Activated T-cell treated with anti-CD3 and anti-CD28 coated beads, Interleukin-2, amount 50 U/mL, for 4 hours (primary cell): ENCODE results near the gene FAM89B. TPM values are rescaled to one million over a fixed set of nuclear protein-coding genes. Genes with fewer than 3 reads are reported as not detected.
A peak's percentile ranks its signal among the peaks of the same experiment; 100 is the strongest.
"Not testable (repeated sequence)": the region's sequence is repeated elsewhere in the genome, so short reads cannot be mapped to it uniquely, and the experiment has no call there.

ENCODE experiments used
- ATAC-seq, 2 donors: fragments of 200-7000 bp; cut with Tn5 transposase; one replicate each; pipeline ENCODE4 v1.10.0; 2021
- DNase-seq: peaks from one replicate; pipeline ENCODE4 v3.0.0-alpha.2; 2020
- H3K27me3 Mint-ChIP-seq: one replicate; pipeline ENCODE4 v1.8.0; 2021; ENCODE audit warnings: low read depth, mixed read lengths
- H3K36me3 Mint-ChIP-seq: one replicate; pipeline ENCODE4 v1.8.0; 2022; ENCODE audit warnings: mixed read lengths; ENCODE audit not compliant: insufficient read depth
- H3K4me1 Mint-ChIP-seq: one replicate; pipeline ENCODE4 v1.8.0; 2021; ENCODE audit warnings: low read depth, mixed read lengths
- H3K4me3 Mint-ChIP-seq: one replicate; pipeline ENCODE4 v1.8.0; 2021; ENCODE audit warnings: mild to moderate bottlenecking, moderate library complexity, mixed read lengths
- H3K9me3 Mint-ChIP-seq: one replicate; pipeline ENCODE4 v1.8.0; 2021; ENCODE audit warnings: mixed read lengths
- total RNA-seq, 3 donors: library from RNA; stranded (reverse); gene quantifications; one replicate each; pipeline ENCODE4 v1.2.1, GENCODE V29; 2021

Gene FAM89B
- 10 to 100 TPM; 27.4 to 32.0 (median 28.6) TPM for total RNA-seq

DNA sequence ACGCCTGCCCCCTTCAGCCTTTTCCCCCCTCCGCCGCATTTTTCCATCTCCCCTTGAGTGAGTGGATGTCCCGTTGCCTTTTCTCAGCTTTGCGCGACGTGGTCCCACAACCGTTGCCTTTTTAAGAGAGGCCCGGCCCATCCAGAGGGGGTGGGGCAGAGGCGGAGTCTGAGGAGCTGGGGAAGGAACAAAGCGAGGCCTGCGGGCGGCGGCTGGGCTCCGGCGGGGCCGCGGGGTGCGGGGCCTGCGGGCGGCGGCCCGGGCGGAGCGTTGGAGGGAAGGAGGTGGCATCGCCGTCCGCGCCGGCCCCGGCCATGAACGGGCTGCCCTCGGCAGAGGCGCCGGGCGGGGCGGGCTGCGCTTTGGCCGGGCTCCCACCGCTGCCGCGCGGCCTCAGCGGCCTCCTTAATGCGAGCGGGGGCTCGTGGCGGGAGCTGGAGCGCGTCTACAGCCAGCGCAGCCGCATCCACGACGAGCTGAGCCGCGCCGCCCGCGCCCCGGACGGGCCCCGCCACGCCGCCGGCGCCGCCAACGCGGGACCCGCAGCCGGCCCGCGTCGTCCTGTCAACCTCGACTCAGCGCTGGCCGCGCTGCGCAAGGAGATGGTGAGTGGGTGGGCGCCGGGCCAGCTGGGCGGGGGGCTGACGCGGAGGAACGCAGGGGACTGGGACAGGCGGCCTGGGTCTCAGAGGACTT lies at the start of gene FAM89B:
TSS of gene FAM89B (plus strand) at position 183 of the 696 bp plus-strand sequence. CDS start at position 315, 132 bp downstream.
- ATAC-seq, result peak in 1 of 2 donors; percentile 6
- H3K36me3 Mint-ChIP-seq, result peaks cover 14% of the 10 kb centered on the region
- no peaks in the 10 kb centered on the region for H3K27me3 Mint-ChIP-seq

GRCh38 chr11:65522718-65523630 lies 49.4 kb upstream of the FAM89B start:
- peak; percentile 49 for DNase-seq
- Mint-ChIP-seq H3K4me3 (peak overlapping the region; percentile 75), H3K4me1 (peaks cover 51% of the 10 kb centered on the region)
- not testable (repeated sequence) for ATAC-seq, H3K36me3 Mint-ChIP-seq, H3K9me3 Mint-ChIP-seq, H3K27me3 Mint-ChIP-seq

More for the DNA sequence above, at the start of gene FAM89B:
- peak; percentile 86 for DNase-seq
- no peaks in the 10 kb centered on the region for H3K9me3 Mint-ChIP-seq
- peak within 1 kb of the TSS; percentile 99 for H3K4me3 Mint-ChIP-seq
- peaks cover 61% of the 10 kb centered on the region for H3K4me1 Mint-ChIP-seq

GRCh38 chr11:65523631-65523968 lies 48.7 kb upstream of the FAM89B start:
- not testable (repeated sequence) for H3K36me3 Mint-ChIP-seq, H3K27me3 Mint-ChIP-seq, ATAC-seq, DNase-seq, H3K9me3 Mint-ChIP-seq
- peak overlapping the region; percentile 75 for H3K4me3 Mint-ChIP-seq
- H3K4me1 Mint-ChIP-seq, result peaks cover 51% of the 10 kb centered on the region

GRCh38 chr11:65524014-65524740 lies 48.2 kb upstream of the FAM89B start:
- peak overlapping the region; percentile 75 for H3K4me3 Mint-ChIP-seq
- peaks cover 54% of the 10 kb centered on the region for H3K4me1 Mint-ChIP-seq
- H3K36me3 Mint-ChIP-seq, result peaks cover 10% of the 10 kb centered on the region
- H3K27me3 Mint-ChIP-seq, result no peaks in the 10 kb centered on the region
- ATAC-seq (peak; percentile 4 to 6), DNase-seq (no peak)
- H3K9me3 Mint-ChIP-seq, result no peaks in the 10 kb centered on the region

GRCh38 chr11:65524741-65525545 lies 47.4 kb upstream of the FAM89B start, which contains the start of gene SCYL1:
Gene SCYL1, plus strand, starts transcription at chr11:65525083. Its CDS starts 71 bp downstream, at chr11:65525154.
- peak; percentile 88 to 91 for ATAC-seq
- peak; percentile 80 for DNase-seq
- H3K27me3 Mint-ChIP-seq, result no peaks in the 10 kb centered on the region
- peaks cover 58% of the 10 kb centered on the region for H3K4me1 Mint-ChIP-seq
- H3K36me3 Mint-ChIP-seq, result peaks cover 10% of the 10 kb centered on the region
- H3K9me3 Mint-ChIP-seq, result no peaks in the 10 kb centered on the region
- H3K4me3 Mint-ChIP-seq, result peak within 1 kb of the TSS; percentile 86

DNA sequence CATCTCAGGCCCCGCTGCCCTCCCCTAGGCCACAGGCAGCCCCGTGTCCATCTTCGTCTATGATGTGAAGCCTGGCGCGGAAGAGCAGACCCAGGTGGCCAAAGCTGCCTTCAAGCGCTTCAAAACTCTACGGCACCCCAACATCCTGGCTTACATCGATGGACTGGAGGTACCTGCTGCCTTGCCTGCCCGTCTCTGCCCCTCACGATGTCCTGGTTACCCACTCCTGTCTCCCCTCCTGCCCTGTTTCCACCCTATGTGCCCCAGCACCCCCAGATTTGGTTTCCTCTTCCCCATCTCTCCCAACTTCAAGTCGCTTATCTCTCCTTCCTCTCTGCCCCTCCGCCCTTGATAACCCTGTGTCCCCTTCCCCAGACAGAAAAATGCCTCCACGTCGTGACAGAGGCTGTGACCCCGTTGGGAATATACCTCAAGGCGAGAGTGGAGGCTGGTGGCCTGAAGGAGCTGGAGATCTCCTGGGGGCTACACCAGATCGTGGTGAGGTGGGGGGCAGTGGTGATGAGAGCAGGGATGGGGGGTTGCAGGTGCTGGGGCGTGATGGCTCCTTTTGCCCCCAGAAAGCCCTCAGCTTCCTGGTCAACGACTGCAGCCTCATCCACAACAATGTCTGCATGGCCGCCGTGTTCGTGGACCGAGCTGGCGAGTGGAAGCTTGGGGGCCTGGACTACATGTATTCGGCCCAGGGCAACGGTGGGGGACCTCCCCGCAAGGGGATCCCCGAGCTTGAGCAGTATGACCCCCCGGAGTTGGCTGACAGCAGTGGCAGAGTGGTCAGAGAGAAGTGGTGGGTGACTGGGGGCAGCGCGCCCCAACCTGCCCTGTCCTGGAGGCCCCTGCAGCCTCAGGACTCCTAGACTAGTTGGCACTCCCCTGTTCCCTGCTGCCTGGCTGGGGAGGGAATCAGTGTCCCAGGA lies 46.5 kb upstream of the FAM89B start:
- H3K36me3 Mint-ChIP-seq, result peaks cover 14% of the 10 kb centered on the region
- H3K4me1 Mint-ChIP-seq, result peaks cover 61% of the 10 kb centered on the region
- H3K4me3 Mint-ChIP-seq, result peak overlapping the region; percentile 86
- no peaks in the 10 kb centered on the region for H3K9me3 Mint-ChIP-seq
- DNase-seq (no peak), ATAC-seq (peak; percentile 13 to 23)
- H3K27me3 Mint-ChIP-seq, result no peaks in the 10 kb centered on the region

DNA sequence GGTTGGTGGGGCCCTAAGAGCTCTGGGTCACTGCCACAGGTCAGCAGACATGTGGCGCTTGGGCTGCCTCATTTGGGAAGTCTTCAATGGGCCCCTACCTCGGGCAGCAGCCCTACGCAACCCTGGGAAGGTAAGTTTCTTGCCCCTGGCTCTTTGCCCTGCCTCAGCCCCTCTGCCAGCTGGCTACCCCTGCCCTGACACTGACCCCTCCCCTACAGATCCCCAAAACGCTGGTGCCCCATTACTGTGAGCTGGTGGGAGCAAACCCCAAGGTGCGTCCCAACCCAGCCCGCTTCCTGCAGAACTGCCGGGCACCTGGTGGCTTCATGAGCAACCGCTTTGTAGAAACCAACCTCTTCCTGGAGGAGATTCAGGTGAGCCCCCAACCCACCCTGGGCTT lies 45.6 kb upstream of the FAM89B start:
- peak overlapping the region; percentile 86 for H3K4me3 Mint-ChIP-seq
- H3K27me3 Mint-ChIP-seq, result no peaks in the 10 kb centered on the region
- peaks cover 58% of the 10 kb centered on the region for H3K4me1 Mint-ChIP-seq
- DNase-seq (no peak), ATAC-seq (no peak)
- no peaks in the 10 kb centered on the region for H3K9me3 Mint-ChIP-seq
- H3K36me3 Mint-ChIP-seq, result peaks cover 14% of the 10 kb centered on the region

- Mint-ChIP-seq H3K27me3 (no peaks in the 10 kb centered on the region), H3K36me3 (peaks cover 15% of the 10 kb centered on the region), H3K4me3 (no peak overlapping the region), H3K4me1 (peaks cover 37% of the 10 kb centered on the region), H3K9me3 (no peaks in the 10 kb centered on the region)
- DNase-seq (no peak), ATAC-seq (no peak)
These were observed 43.5 kb upstream of the FAM89B start for GRCh38 chr11:65528819-65529350.

GRCh38 chr11:65529475-65530156 lies 42.7 kb upstream of the FAM89B start:
- Mint-ChIP-seq H3K4me3 (no peak overlapping the region), H3K4me1 (peaks cover 30% of the 10 kb centered on the region), H3K9me3 (no peaks in the 10 kb centered on the region), H3K27me3 (no peaks in the 10 kb centered on the region), H3K36me3 (peaks cover 19% of the 10 kb centered on the region)
- no peak for DNase-seq
- no peak for ATAC-seq

GRCh38 chr11:65530157-65530496 lies 42.2 kb upstream of the FAM89B start:
- H3K27me3 Mint-ChIP-seq, result no peaks in the 10 kb centered on the region
- peaks cover 21% of the 10 kb centered on the region for H3K36me3 Mint-ChIP-seq
- ATAC-seq (peak; percentile 71), DNase-seq (no peak)
- no peaks in the 10 kb centered on the region for H3K9me3 Mint-ChIP-seq
- no peak overlapping the region for H3K4me3 Mint-ChIP-seq
- H3K4me1 Mint-ChIP-seq, result peaks cover 32% of the 10 kb centered on the region

GRCh38 chr11:65532388-65533064 lies 39.8 kb upstream of the FAM89B start:
- Mint-ChIP-seq H3K27me3 (no peaks in the 10 kb centered on the region), H3K4me3 (no peak overlapping the region), H3K9me3 (no peaks in the 10 kb centered on the region), H3K36me3 (peaks cover 15% of the 10 kb centered on the region), H3K4me1 (peaks cover 14% of the 10 kb centered on the region)
- DNase-seq (no peak), ATAC-seq (no peak)

DNA sequence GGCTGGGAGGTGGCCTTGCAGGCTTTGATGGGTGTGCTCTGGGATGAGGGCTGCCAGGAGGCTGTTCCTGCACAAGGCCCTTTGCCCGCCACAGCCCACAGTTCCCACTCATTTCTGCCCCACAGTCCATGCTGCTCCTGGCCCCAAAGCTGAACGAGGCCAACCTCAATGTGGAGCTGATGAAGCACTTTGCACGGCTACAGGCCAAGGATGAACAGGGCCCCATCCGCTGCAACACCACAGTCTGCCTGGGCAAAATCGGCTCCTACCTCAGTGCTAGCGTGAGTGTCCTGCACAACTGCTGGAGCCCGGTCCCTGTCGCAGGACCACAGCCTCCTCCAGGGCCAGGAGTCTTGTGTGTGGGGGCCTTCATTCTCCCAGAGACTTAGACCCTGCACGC lies 37.2 kb upstream of the FAM89B start:
- Mint-ChIP-seq H3K36me3 (peaks cover 9% of the 10 kb centered on the region), H3K27me3 (no peaks in the 10 kb centered on the region), H3K4me1 (peaks cover 4% of the 10 kb centered on the region), H3K9me3 (no peaks in the 10 kb centered on the region), H3K4me3 (no peak overlapping the region)
- ATAC-seq (no peak), DNase-seq (no peak)
